Stomach (tissue), 4 donors: Measurements from ENCODE around the gene INAFM2.

Source experiments
- CTCF ChIP-seq, 7 experiments: fragments of 450-650 bp in 4 of 7; fragments of 200-600 bp in 3 of 7; sonication (generic) in 3 of 7; IDR thresholded peaks; one replicate each; pipeline ENCODE4 v1.5.1; 2016 to 2019; ENCODE audit warnings: antibody characterized with exemption in 7 of 7, control low read depth in 2 of 7, mild to moderate bottlenecking in 1 of 7
- EP300 ChIP-seq: sonication (generic); formaldehyde crosslinking; IDR thresholded peaks from one replicate; pipeline ENCODE4 v1.6.1; 2017; ENCODE audit warnings: antibody characterized with exemption
- POLR2A ChIP-seq, 4 donors: fragments of 450-650 bp; IDR thresholded peaks; one replicate each; pipeline ENCODE4 v1.6.1; 2016; ENCODE audit warnings: antibody characterized with exemption in 4 of 4, control low read depth in 2 of 4, mild to moderate bottlenecking in 1 of 4, moderate library complexity in 1 of 4
- POLR2AphosphoS5 ChIP-seq, 3 donors: sonication (generic); formaldehyde crosslinking; IDR thresholded peaks; one replicate each; pipeline ENCODE4 v1.6.1; 2016; ENCODE audit warnings: antibody characterized with exemption in 3 of 3

- TF ChIP-seq POLR2AphosphoS5 (IDR thresholded peaks at IDR 0.05) (no peak), CTCF (IDR thresholded peaks at IDR 0.05) (no peak), POLR2A (IDR thresholded peaks at IDR 0.05) (no peak), EP300 (no peak)
Observed at GRCh38 chr15:40300367-40300766, 23.1 kb upstream of the INAFM2 start.
